ENCODE data around the gene HK1.

DNA sequence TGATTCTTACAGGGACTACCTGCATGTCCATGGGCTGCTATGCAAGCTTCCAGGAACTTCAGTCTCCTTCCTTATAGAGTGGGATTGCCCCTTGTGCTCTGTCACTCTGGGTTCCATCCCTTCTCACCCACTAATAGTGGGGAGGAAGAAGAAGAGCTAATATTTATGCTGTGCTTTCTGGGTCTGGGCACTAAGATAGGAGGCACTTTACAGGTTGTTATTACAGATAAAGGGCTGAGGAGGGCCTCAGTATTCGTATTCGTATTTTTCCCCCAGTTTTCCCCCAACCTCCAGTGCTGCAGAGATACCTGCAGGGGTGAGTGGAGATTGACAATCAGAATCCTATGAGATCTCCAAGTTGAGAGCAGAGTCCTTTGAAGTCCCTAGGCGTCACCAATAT, 14.2 kb downstream of the HK1 start:
- TF ChIP-seq, protein P1, sequence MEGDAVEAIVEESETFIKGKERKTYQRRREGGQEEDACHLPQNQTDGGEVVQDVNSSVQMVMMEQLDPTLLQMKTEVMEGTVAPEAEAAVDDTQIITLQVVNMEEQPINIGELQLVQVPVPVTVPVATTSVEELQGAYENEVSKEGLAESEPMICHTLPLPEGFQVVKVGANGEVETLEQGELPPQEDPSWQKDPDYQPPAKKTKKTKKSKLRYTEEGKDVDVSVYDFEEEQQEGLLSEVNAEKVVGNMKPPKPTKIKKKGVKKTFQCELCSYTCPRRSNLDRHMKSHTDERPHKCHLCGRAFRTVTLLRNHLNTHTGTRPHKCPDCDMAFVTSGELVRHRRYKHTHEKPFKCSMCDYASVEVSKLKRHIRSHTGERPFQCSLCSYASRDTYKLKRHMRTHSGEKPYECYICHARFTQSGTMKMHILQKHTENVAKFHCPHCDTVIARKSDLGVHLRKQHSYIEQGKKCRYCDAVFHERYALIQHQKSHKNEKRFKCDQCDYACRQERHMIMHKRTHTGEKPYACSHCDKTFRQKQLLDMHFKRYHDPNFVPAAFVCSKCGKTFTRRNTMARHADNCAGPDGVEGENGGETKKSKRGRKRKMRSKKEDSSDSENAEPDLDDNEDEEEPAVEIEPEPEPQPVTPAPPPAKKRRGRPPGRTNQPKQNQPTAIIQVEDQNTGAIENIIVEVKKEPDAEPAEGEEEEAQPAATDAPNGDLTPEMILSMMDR (IDR thresholded peaks at IDR 0.05), result no peak
- no peak for TF ChIP-seq POLR2A (IDR thresholded peaks at IDR 0.05)
